Neuronal stem cell (in vitro differentiated cells): ENCODE data around the gene IER5.
A peak's percentile ranks its signal among the peaks of the same experiment; 100 is the strongest.

Source experiments
- DNase-seq: peaks from one replicate; pipeline ENCODE4 v3.0.0-alpha.2; 2013; ENCODE audit warnings: low spot score
- H2AFZ ChIP-seq: one replicate; pipeline ENCODE4 v1.6.1; 2013; ENCODE audit warnings: mild to moderate bottlenecking, low read length, inconsistent platforms
- H2AK5ac ChIP-seq: 2 replicates; pipeline ENCODE4 v1.6.1; 2013; ENCODE audit warnings: low read depth, mild to moderate bottlenecking, inconsistent platforms, low read length, moderate library complexity, mixed read lengths
- H2BK120ac ChIP-seq: 2 replicates; pipeline ENCODE4 v1.6.1; 2013; ENCODE audit warnings: low read depth, mild to moderate bottlenecking, inconsistent platforms, low read length, moderate library complexity, mixed read lengths
- H2BK12ac ChIP-seq: one replicate; pipeline ENCODE4 v1.6.1; 2013; ENCODE audit warnings: low read length, inconsistent platforms
- H2BK15ac ChIP-seq: 2 replicates; pipeline ENCODE4 v1.6.1; 2013; ENCODE audit warnings: mild to moderate bottlenecking, low read length, inconsistent platforms, mixed read lengths
- H2BK5ac ChIP-seq: one replicate; pipeline ENCODE4 v1.6.1; 2013; ENCODE audit warnings: inconsistent platforms, mild to moderate bottlenecking, low read length, moderate library complexity
- H3K14ac ChIP-seq: one replicate; pipeline ENCODE4 v1.6.1; 2013; ENCODE audit warnings: low read length, inconsistent platforms
- H3K18ac ChIP-seq: 2 replicates; pipeline ENCODE4 v1.6.1; 2013; ENCODE audit warnings: low read length, inconsistent platforms
- H3K23ac ChIP-seq: 2 replicates; pipeline ENCODE4 v1.6.1; 2013; ENCODE audit warnings: low read depth, mild to moderate bottlenecking, mixed read lengths, low read length, inconsistent platforms; ENCODE audit not compliant: poor library complexity
- H3K27ac ChIP-seq: replicated peaks from 3 replicates; pipeline ENCODE4 v1.5.1; 2013; ENCODE audit warnings: low read length, inconsistent platforms
- H3K27me3 ChIP-seq, 3 experiments: 2 replicates each; pipeline ENCODE4 v1.6.1; 2013; ENCODE audit warnings: low read length in 3 of 3, mild to moderate bottlenecking in 2 of 3, inconsistent platforms in 1 of 3, low read depth in 1 of 3, mixed read lengths in 1 of 3, moderate library complexity in 1 of 3; ENCODE audit not compliant: control insufficient read depth in 3 of 3, insufficient read depth in 3 of 3
- H3K36me3 ChIP-seq, 2 donors: replicated peaks in 1 of 2; 2 replicates each; pipeline ENCODE4 v1.6.1; 2013; ENCODE audit warnings: low read length in 2 of 2; ENCODE audit not compliant: control insufficient read depth in 2 of 2, insufficient read depth in 2 of 2
- H3K4ac ChIP-seq: 2 replicates; pipeline ENCODE4 v1.6.1; 2013; ENCODE audit warnings: inconsistent platforms, mild to moderate bottlenecking, low read length, moderate library complexity
- H3K4me1 ChIP-seq, 2 donors: 1 replicate in 1 of 2; 2 replicates in 1 of 2; pipeline ENCODE4 v1.6.1; 2013; ENCODE audit warnings: low read length in 2 of 2, low read depth in 1 of 2; ENCODE audit not compliant: control insufficient read depth in 2 of 2, insufficient read depth in 1 of 2
- H3K4me2 ChIP-seq: one replicate; pipeline ENCODE4 v1.6.1; 2013; ENCODE audit warnings: mild to moderate bottlenecking, low read length, inconsistent platforms; ENCODE audit not compliant: insufficient read depth, poor library complexity, severe bottlenecking
- H3K4me3 ChIP-seq, 2 donors: 2 replicates each; pipeline ENCODE4 v1.5.1; 2013; ENCODE audit warnings: low read length in 2 of 2, mild to moderate bottlenecking in 2 of 2, inconsistent platforms in 1 of 2, moderate library complexity in 1 of 2
- H3K79me1 ChIP-seq: one replicate; pipeline ENCODE4 v1.6.1; 2013; ENCODE audit warnings: low read depth, mild to moderate bottlenecking, inconsistent platforms, low read length, moderate library complexity
- H3K9ac ChIP-seq: one replicate; pipeline ENCODE4 v1.6.1; 2013; ENCODE audit warnings: mild to moderate bottlenecking, low read depth, low read length, inconsistent platforms; ENCODE audit not compliant: poor library complexity
- H3K9me3 ChIP-seq, 2 donors: replicated peaks in 1 of 2; 2 replicates each; pipeline versions ENCODE3 to v1.6.1; 2013; ENCODE audit warnings: low read length in 2 of 2, mild to moderate bottlenecking in 2 of 2, inconsistent platforms in 1 of 2, low read depth in 1 of 2, mixed read lengths in 1 of 2, moderate library complexity in 1 of 2; ENCODE audit not compliant: control insufficient read depth in 2 of 2, insufficient read depth in 1 of 2
- H4K8ac ChIP-seq: one replicate; pipeline ENCODE4 v1.6.1; 2013; ENCODE audit warnings: low read depth, mild to moderate bottlenecking, inconsistent platforms, low read length, moderate library complexity
- H4K91ac ChIP-seq: one replicate; pipeline ENCODE4 v1.6.1; 2013; ENCODE audit warnings: low read length, low read depth, mild to moderate bottlenecking, inconsistent platforms; ENCODE audit not compliant: poor library complexity
- WGBS, 2 donors: extraction: QIAGEN DNeasy Blood & Tissue Kit; methylation state at CpG; one replicate each; pipeline ENCODE4 v1.1.7; 2013; ENCODE audit warnings: missing lambda C conversion rate in 2 of 2, mixed read lengths in 1 of 2; ENCODE audit not compliant: insufficient read length in 2 of 2, insufficient replicate concordance in 1 of 2; ENCODE audit errors: extremely low coverage in 2 of 2; 5-methylcytosine and 5-hydroxymethylcytosine counted together

Gene IER5

GRCh38 chr1:181131255-181131941 lies 42.9 kb downstream of the IER5 start:
- no peak overlapping the region for H3K4me3 ChIP-seq
- no CpG with 5 or more reads among the region's 8 CpGs for WGBS, 2 donors

GRCh38 chr1:181133441-181133951 lies 45.0 kb downstream of the IER5 start:
- Histone ChIP-seq H2BK15ac (no peak overlapping the region), H3K36me3 (no peaks in the 10 kb centered on the region), H2AFZ (peak overlapping the region; percentile 36), H2BK5ac (no peak overlapping the region), H3K9ac (no peak overlapping the region), H4K91ac (no peak overlapping the region), H2BK120ac (peak overlapping the region; percentile 29), H3K23ac (no peak overlapping the region), H2AK5ac (peak overlapping the region; percentile 16), H3K79me1 (no peaks in the 10 kb centered on the region), H3K27ac (no peak overlapping the region), H3K18ac (peak overlapping the region; percentile 23), H3K4me2 (no peak overlapping the region), H4K8ac (no peak overlapping the region), H3K27me3 (peaks cover 0 to 1% (median 0%) of the 10 kb centered on the region in 3 experiments), H3K14ac (no peak overlapping the region), H3K4me3 (no peak overlapping the region), H3K4ac (no peak overlapping the region), H3K9me3 (no peaks in the 10 kb centered on the region), H2BK12ac (peak overlapping the region; percentile 11), H3K4me1 (peaks cover 38 to 39% of the 10 kb centered on the region in 2 donors)
- DNase-seq = no peak
- no CpG with 5 or more reads among the region's 6 CpGs for WGBS, 2 donors

More at GRCh38 chr1:181131255-181131941, 42.9 kb downstream of the IER5 start:
- no peaks in the 10 kb centered on the region for H3K27me3 ChIP-seq
- H3K4ac ChIP-seq = no peak overlapping the region
- peak overlapping the region; percentile 8 for H3K23ac ChIP-seq
- no peak overlapping the region for H4K8ac ChIP-seq
- peak overlapping the region; percentile 68 for H2AK5ac ChIP-seq
- H3K79me1 ChIP-seq = no peaks in the 10 kb centered on the region
- no peak overlapping the region for H2AFZ ChIP-seq
- H3K27ac ChIP-seq = no peak overlapping the region
- H3K36me3 ChIP-seq = no peaks in the 10 kb centered on the region
- no peak overlapping the region for H2BK120ac ChIP-seq
- no peaks in the 10 kb centered on the region for H3K9me3 ChIP-seq
- no peak overlapping the region for H2BK5ac ChIP-seq
- no peak overlapping the region for H3K9ac ChIP-seq
- no peak overlapping the region for H4K91ac ChIP-seq
- peak overlapping the region; percentile 89 for H3K18ac ChIP-seq
- peak overlapping the region; percentile 36 for H2BK12ac ChIP-seq
- no peak for DNase-seq
- no peak overlapping the region for H3K14ac ChIP-seq
- peaks cover 45 to 55% of the 10 kb centered on the region in 2 donors for H3K4me1 ChIP-seq
- H3K4me2 ChIP-seq = no peak overlapping the region
- peak overlapping the region; percentile 76 for H2BK15ac ChIP-seq

GRCh38 chr1:181133969-181134418 lies 45.5 kb downstream of the IER5 start:
- Histone ChIP-seq H4K91ac (no peak overlapping the region), H2AK5ac (peak overlapping the region; percentile 16), H3K9me3 (no peaks in the 10 kb centered on the region), H2AFZ (peak overlapping the region; percentile 36), H3K4me1 (peaks cover 36 to 37% of the 10 kb centered on the region in 2 donors), H3K4me3 (no peak overlapping the region), H2BK5ac (no peak overlapping the region), H3K27me3 (peaks cover 0 to 3% (median 0%) of the 10 kb centered on the region in 3 experiments), H2BK12ac (peak overlapping the region; percentile 11), H3K9ac (no peak overlapping the region), H3K36me3 (no peaks in the 10 kb centered on the region), H4K8ac (no peak overlapping the region), H3K23ac (no peak overlapping the region), H3K79me1 (no peaks in the 10 kb centered on the region), H3K27ac (no peak overlapping the region), H2BK120ac (peak overlapping the region; percentile 29), H3K4me2 (no peak overlapping the region), H3K4ac (no peak overlapping the region), H2BK15ac (no peak overlapping the region), H3K18ac (peak overlapping the region; percentile 5), H3K14ac (no peak overlapping the region)
- no peak for DNase-seq
- whole genome bisulfite sequencing, 2 donors = no CpG with 5 or more reads among the region's 12 CpGs
